HG02642 (cell line): ENCODE results near the gene GRB7.
"Not testable (repeated sequence)": the region's sequence is repeated elsewhere in the genome, so short reads cannot be mapped to it uniquely, and the experiment has no call there.

Source experiments
- ATAC-seq: cut with Tn5 transposase; IDR thresholded peaks from one replicate; pipeline ENCODE4 v1.9.1; 2021; ENCODE audit warnings: mild to moderate bottlenecking; ENCODE audit not compliant: unreplicated experiment, poor library complexity

The GRB7 gene

DNA sequence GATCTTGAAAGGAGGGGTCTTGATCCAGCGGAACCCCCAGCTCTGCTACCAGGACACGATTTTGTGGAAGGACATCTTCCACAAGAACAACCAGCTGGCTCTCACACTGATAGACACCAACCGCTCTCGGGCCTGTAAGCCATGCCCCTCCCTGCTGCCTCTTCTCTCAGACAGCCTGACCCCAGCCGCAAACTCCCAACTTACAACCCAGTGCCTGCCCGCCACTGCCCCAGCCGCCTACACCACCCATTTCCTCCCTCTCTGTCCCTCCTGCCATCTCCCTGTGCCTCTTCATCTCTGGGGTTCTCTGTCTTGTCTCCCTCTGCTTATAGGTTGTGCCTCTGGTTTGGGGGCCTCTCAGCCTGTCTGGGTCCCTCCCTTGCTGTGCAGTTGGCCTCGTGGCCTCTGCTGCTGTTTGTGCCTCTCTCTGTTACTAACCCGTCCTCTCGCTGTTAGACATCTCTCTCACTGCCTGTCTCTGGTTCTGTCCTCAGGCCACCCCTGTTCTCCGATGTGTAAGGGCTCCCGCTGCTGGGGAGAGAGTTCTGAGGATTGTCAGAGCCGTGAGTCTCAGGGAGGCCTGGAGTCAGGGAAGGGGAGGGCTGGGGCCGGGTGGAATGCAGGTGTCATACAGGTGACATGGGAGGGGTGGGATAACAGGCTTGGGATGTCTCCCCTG is 28.3 kb upstream of the GRB7 start:
- no peak for ATAC-seq

DNA sequence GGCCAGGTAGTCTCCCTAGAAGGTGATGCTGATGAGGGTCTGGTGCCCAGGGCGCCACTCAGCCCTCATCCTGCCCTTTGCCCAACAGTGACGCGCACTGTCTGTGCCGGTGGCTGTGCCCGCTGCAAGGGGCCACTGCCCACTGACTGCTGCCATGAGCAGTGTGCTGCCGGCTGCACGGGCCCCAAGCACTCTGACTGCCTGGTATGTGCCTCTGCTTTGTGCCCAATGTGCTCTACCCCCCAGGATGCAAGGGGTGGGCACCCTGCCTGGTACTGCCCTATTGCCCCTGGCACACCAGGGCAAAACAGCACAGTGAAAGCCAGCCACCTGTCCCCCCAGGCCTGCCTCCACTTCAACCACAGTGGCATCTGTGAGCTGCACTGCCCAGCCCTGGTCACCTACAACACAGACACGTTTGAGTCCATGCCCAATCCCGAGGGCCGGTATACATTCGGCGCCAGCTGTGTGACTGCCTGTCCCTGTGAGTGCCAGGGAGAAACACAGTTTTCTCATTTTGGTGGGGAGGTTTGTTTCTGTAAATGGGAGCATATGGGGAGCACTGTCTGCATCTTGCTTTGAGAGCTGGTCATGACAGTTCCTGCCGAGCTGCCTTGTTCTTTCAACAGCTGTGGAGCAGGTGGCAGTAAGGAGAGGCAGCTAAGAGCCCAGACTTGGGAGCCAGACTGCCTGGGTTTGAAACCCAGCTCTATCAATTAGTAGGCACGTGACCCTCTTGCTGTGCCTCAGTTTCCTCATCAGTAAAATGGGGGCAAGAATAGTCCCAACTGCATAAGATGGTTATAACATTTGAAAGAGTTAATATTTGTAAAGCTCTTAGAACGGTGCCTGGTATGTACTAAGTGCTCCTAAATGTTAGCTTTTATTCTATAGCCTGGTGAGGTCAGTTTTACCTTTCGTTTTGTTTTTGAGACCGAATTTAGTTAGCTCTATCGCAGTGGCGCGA is 27.5 kb upstream of the GRB7 start:
- no peak for ATAC-seq

- not testable (repeated sequence) for ATAC-seq
Observed at GRCh38 chr17:39711071-39711470, 26.7 kb upstream of the GRB7 start.

GRCh38 chr17:39711851-39712250 is 25.9 kb upstream of the GRB7 start:
- no peak for ATAC-seq

DNA sequence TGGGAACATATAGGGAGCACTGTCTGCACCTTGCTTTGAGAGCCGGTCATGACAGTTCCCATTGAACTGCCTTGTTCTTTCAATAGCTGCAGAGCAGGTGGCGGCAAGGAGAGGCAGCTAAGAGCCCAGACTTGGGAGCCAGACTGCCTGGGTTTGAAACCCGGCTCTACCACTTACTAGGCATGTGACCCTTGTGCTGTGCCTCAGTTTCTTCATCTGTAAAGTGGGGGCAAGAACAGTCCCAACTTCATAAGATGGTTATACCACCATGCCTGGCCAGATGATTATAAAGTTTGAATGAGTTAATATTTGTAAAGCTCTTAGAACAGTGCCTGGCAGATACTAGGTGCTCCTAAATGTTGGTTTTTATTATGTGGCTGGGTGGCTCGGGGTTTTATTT is 23.5 kb upstream of the GRB7 start:
- ATAC-seq, result no peak

DNA sequence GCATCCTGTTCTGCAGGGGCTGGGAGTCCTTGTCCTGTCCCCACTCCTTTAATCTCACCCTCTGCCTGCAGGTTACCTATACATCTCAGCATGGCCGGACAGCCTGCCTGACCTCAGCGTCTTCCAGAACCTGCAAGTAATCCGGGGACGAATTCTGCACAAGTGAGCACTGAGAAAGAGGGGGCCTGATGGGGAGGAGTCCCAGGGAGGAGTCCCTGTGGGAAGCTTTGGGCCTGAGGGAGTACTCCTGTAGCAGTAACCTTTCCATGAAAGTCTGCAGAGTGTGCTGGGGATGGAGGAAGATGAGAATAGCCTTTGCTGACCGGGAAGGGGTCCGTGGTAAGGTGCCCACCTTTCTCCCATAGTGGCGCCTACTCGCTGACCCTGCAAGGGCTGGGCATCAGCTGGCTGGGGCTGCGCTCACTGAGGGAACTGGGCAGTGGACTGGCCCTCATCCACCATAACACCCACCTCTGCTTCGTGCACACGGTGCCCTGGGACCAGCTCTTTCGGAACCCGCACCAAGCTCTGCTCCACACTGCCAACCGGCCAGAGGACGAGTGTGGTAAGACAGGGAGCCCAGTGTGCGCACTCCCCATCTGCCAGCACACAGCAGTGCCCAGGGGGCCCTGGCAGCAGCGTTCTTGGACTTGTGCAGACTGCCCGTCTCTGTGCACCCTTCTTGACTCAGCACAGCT is 22.2 kb upstream of the GRB7 start:
- ATAC-seq, result no peak

GRCh38 chr17:39716073-39716818 is 21.5 kb upstream of the GRB7 start:
- ATAC-seq, result no peak

GRCh38 chr17:39716879-39717536 is 20.7 kb upstream of the GRB7 start:
- no peak for ATAC-seq

GRCh38 chr17:39717660-39718059 is 20.1 kb upstream of the GRB7 start:
- ATAC-seq, result no peak

GRCh38 chr17:39719563-39720355 is 18.0 kb upstream of the GRB7 start:
- ATAC-seq, result no peak

DNA sequence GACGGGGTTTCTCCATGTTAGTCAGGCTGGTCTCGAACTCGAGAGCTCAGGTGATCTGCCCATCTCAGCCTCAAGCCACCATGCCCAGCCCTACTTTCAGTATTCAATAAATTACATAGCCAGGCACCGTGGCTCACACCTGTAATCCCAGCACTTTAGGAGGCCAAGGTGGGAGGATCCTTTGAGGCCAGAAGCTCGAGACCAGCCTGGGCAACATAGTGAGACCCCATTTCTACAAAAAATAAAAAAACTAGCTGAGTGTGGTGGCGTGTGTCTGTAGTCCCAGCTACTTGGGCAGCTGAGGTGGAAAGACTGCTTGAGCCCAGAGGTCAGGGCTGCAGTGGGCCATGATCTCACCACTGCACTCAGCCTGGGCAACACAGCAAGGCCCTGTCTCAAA is 15.6 kb upstream of the GRB7 start:
- no peak for ATAC-seq

DNA sequence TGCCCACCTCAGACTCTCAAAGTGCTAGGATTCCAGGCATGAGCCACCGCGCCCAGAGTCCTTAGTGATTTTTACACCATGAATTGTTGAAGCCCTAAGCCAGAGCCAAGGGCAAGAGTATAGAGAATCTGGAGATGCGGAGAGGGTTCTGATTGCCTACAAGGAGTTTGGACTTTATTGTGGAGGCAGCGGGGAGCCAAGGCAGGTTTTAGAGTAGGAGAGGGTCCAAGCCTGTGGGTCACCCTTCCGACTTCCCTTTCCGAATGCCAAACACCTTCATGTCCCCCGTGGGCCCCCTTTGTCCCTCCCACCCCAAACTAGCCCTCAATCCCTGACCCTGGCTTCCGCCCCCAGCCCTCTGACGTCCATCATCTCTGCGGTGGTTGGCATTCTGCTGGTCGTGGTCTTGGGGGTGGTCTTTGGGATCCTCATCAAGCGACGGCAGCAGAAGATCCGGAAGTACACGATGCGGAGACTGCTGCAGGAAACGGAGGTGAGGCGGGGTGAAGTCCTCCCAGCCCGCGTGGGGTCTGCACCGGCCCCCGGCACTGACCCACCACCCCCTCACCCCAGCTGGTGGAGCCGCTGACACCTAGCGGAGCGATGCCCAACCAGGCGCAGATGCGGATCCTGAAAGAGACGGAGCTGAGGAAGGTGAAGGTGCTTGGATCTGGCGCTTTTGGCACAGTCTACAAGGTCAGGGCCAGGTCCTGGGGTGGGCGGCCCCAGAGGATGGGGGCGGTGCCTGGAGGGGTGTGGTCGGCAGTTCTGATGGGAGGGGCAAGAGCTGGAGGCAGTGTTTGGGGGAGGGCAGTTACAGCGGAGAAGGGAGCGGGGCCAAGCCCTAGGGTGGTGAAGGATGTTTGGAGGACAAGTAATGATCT is 14.5 kb upstream of the GRB7 start:
- ATAC-seq, result no peak

DNA sequence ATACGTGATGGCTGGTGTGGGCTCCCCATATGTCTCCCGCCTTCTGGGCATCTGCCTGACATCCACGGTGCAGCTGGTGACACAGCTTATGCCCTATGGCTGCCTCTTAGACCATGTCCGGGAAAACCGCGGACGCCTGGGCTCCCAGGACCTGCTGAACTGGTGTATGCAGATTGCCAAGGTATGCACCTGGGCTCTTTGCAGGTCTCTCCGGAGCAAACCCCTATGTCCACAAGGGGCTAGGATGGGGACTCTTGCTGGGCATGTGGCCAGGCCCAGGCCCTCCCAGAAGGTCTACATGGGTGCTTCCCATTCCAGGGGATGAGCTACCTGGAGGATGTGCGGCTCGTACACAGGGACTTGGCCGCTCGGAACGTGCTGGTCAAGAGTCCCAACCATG is 13.0 kb upstream of the GRB7 start:
- no peak for ATAC-seq

GRCh38 chr17:39725923-39726322 is 11.8 kb upstream of the GRB7 start:
- not testable (repeated sequence) for ATAC-seq

GRCh38 chr17:39726617-39727016 is 11.1 kb upstream of the GRB7 start:
- ATAC-seq, result no peak

DNA sequence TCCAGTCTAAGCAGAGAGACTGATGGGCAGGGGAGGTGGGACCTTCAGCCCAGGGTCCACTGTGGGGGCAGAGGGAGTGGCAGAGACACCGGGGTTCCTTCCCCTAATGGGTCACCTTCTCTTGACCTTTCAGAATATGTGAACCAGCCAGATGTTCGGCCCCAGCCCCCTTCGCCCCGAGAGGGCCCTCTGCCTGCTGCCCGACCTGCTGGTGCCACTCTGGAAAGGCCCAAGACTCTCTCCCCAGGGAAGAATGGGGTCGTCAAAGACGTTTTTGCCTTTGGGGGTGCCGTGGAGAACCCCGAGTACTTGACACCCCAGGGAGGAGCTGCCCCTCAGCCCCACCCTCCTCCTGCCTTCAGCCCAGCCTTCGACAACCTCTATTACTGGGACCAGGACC is 10.2 kb upstream of the GRB7 start:
- no peak for ATAC-seq

GRCh38 chr17:39729280-39729851 is 8.4 kb upstream of the GRB7 start:
- ATAC-seq, result no peak
